Measurements from ENCODE around the gene AGTRAP.

AGTRAP gene

GRCh38 chr1:11800391-11800755 lies 64.4 kb downstream of the AGTRAP start:
- DNase-seq (ENCODE audit: low read depth), result no peak

Data from GM04504 (cell line).